Upper lobe of left lung (tissue), 6 donors: ENCODE results near the gene GMDS. TPM values are rescaled to one million over a fixed set of nuclear protein-coding genes. Genes with fewer than 3 reads are reported as not detected.

ENCODE experiments used
- ATAC-seq, 2 donors: fragments of 200-7000 bp; cut with Tn5 transposase; one replicate each; pipeline ENCODE4 v1.9.1; 2022; ENCODE audit warnings: mild to moderate bottlenecking in 2 of 2, moderate library complexity in 2 of 2; ENCODE audit not compliant: low FRiP score in 2 of 2
- DNase-seq, 2 donors: peaks; one replicate each; pipeline ENCODE4 v3.0.0-alpha.2; 2019 to 2020
- H3K27ac ChIP-seq, 4 donors: fragments of 200-600 bp; sonication (generic); one replicate each; pipeline ENCODE4 v1.5.1; 2016 to 2019
- H3K27me3 ChIP-seq, 4 donors: fragments of 200-600 bp; sonication (generic); one replicate each; pipeline ENCODE4 v1.5.1; 2017 to 2019
- H3K36me3 ChIP-seq, 4 donors: fragments of 200-600 bp; sonication (generic); one replicate each; pipeline ENCODE4 v1.5.1; 2016 to 2019
- H3K4me1 ChIP-seq, 4 donors: fragments of 200-600 bp; sonication (generic); one replicate each; pipeline ENCODE4 v1.5.1; 2018 to 2019
- H3K4me3 ChIP-seq, 4 donors: fragments of 200-600 bp; sonication (generic); one replicate each; pipeline ENCODE4 v1.5.1; 2017 to 2019; ENCODE audit warnings: mild to moderate bottlenecking in 2 of 4, moderate library complexity in 1 of 4
- H3K9me3 ChIP-seq, 4 donors: fragments of 200-600 bp; sonication (generic); one replicate each; pipeline ENCODE4 v1.5.1; 2018 to 2019
- EP300 ChIP-seq, 4 donors: sonication (generic); formaldehyde crosslinking; IDR thresholded peaks; one replicate each; pipeline ENCODE4 v1.5.1; 2017; ENCODE audit warnings: antibody characterized with exemption in 4 of 4, control low read depth in 2 of 4
- POLR2A ChIP-seq, 4 donors: fragments of 450-650 bp; IDR thresholded peaks; one replicate each; pipeline ENCODE4 v1.5.1; 2016 to 2017; ENCODE audit warnings: antibody characterized with exemption in 4 of 4, mild to moderate bottlenecking in 2 of 4
- POLR2AphosphoS5 ChIP-seq, 2 donors: sonication (generic); formaldehyde crosslinking; IDR thresholded peaks; one replicate each; pipeline ENCODE4 v1.5.1; 2017; ENCODE audit warnings: antibody characterized with exemption in 2 of 2
- WGBS, 2 donors: methylation state at CpG; one replicate each; pipeline ENCODE4 v1.1.5; 2017 to 2018; 5-methylcytosine and 5-hydroxymethylcytosine counted together
- total RNA-seq, 6 donors: library from RNA; depleted of rRNA in 4 of 6; stranded (reverse); fragments of >200 nt in 4 of 6; gene quantifications; one replicate each; pipeline versions ENCODE4 v1.1.0 to v1.2.1, GENCODE V29; 2016 to 2021
- TF ChIP-seq, protein P1 (sequence below), 6 experiments: fragments of 450-650 bp in 4 of 6; fragments of 200-600 bp in 2 of 6; sonication (generic) in 2 of 6; IDR thresholded peaks; one replicate each; pipeline ENCODE4 v1.5.1; 2016 to 2019; ENCODE audit warnings: antibody characterized with exemption in 6 of 6
- donor health status: DM: no; HTN: no; CAD: no; lungs with moderate emphysema.
- donor health status: DM: no; HTN: yes; CAD: no; lungs with severe emphysema.

The GMDS gene
- total RNA-seq, 6 donors from 2014 or later, result 7.6 to 17.8 (median 14.1) TPM

DNA sequence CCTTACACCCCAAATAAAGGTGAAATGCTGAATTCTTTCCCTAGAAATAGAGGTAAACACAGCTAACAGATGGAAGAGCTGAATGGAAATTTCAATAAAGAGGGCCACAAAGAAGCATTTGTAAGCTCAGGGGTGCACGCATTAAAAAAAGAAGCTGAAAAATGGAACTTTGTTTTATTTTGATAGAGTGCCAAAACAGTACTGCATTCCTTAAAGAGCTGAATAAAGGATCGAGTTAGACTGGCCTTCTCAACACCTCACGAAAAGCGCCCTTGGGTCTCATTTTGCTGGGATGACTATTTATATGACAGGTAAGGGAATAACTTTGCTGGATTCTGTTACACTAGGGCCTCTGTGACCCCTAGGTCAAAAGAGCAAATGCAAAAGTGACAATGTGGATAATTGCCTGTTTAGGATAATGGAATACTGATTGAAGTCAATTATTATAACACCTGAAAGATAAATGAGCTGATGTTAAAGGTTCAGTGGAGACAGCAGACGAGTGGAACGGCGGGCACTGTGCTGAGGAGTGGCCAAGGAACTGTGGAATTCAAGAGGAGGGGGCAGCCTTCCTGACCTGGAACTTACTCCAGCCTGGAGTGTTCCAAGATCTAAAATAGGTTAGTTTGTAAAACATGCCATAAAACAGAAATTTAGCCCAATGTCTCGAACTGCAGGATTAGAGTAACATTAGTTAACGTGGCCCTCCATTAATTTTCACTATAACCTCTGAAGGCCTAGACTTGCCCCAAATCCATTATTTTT is 467.3 kb downstream of the GMDS start:
- ATAC-seq (no peak), DNase-seq (no peak)
- Histone ChIP-seq H3K27me3 (no peaks in the 10 kb centered on the region), H3K4me1 (no peaks in the 10 kb centered on the region), H3K36me3 (no peaks in the 10 kb centered on the region), H3K27ac (no peak overlapping the region), H3K4me3 (no peak overlapping the region), H3K9me3 (no peaks in the 10 kb centered on the region)
- TF ChIP-seq, protein P1, sequence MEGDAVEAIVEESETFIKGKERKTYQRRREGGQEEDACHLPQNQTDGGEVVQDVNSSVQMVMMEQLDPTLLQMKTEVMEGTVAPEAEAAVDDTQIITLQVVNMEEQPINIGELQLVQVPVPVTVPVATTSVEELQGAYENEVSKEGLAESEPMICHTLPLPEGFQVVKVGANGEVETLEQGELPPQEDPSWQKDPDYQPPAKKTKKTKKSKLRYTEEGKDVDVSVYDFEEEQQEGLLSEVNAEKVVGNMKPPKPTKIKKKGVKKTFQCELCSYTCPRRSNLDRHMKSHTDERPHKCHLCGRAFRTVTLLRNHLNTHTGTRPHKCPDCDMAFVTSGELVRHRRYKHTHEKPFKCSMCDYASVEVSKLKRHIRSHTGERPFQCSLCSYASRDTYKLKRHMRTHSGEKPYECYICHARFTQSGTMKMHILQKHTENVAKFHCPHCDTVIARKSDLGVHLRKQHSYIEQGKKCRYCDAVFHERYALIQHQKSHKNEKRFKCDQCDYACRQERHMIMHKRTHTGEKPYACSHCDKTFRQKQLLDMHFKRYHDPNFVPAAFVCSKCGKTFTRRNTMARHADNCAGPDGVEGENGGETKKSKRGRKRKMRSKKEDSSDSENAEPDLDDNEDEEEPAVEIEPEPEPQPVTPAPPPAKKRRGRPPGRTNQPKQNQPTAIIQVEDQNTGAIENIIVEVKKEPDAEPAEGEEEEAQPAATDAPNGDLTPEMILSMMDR (IDR thresholded peaks at IDR 0.05), result no peak
- TF ChIP-seq POLR2AphosphoS5 (IDR thresholded peaks at IDR 0.05), result no peak
- TF ChIP-seq EP300 (IDR thresholded peaks at IDR 0.05), result no peak
- TF ChIP-seq POLR2A (IDR thresholded peaks at IDR 0.05), result no peak
- WGBS, 2 donors, result 84 to 91% methylated on average over 9 of the region's 9 CpGs

DNA sequence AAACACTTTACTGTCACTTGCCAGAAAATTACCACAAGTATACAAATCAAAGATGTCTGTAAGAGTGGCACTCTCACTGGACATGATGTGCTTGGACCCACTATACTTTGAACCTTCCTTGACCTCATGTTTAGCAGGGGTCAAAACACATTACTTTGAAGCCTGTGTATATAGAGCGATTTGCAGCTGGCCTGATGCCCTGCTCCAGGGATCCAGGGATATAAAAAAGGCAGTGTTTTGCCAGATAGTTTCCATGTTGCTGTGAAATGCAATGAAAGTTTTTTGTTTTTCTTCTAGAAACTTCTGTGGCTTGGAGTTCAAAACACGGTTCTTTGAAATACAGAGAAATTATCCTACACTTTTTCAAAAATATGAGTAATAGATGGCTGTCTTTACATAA is 470.0 kb downstream of the GMDS start:
- no peak overlapping the region for H3K4me3 ChIP-seq
- DNase-seq (no peak), ATAC-seq (no peak)
- no peaks in the 10 kb centered on the region for H3K36me3 ChIP-seq
- 80 to 87% methylated on average over 2 of the region's 2 CpGs for WGBS, 2 donors
- no peaks in the 10 kb centered on the region for H3K27me3 ChIP-seq
- TF ChIP-seq EP300 (IDR thresholded peaks at IDR 0.05) (no peak), POLR2AphosphoS5 (IDR thresholded peaks at IDR 0.05) (no peak), POLR2A (IDR thresholded peaks at IDR 0.05) (no peak)
- TF ChIP-seq, protein P1 (IDR thresholded peaks at IDR 0.05), result no peak
- H3K9me3 ChIP-seq, result no peaks in the 10 kb centered on the region
- H3K4me1 ChIP-seq, result no peaks in the 10 kb centered on the region
- no peak overlapping the region for H3K27ac ChIP-seq

DNA sequence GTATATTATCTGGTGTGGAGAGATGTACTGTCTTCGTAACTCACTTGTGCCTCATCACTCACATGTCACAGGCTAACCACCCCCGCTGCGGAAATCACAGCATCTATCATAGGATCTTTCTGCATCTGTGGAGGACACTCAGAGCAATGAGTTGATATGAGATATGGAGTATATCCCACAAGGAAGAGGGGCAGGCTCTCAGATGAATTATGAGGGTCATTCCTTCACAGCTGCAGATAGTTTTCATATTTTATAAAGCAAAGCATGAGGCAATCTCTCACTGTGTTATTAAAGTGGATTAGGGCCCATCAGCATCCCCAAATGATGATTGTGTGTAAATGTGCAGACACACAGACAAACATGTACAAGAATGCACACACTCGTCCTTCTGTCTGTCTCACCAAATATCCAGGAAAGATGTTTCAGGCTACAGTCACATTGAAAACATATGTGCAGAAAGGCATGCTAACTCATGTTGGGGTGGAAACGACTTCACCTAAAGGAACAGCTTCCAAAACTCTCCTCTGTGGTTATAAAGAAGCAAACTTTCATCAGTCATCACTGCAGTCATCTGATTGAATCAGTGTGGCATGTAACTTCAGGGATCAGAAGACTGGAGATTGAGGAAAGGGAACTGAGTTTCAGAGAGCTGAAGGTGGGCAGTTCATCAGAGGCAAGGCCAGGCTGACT is 471.0 kb downstream of the GMDS start:
- no peaks in the 10 kb centered on the region for H3K4me1 ChIP-seq
- no peaks in the 10 kb centered on the region for H3K36me3 ChIP-seq
- DNase-seq, result no peak
- no peak overlapping the region for H3K27ac ChIP-seq
- 79 to 89% methylated on average over 5 of the region's 5 CpGs for WGBS, 2 donors
- ATAC-seq, result no peak
- TF ChIP-seq POLR2AphosphoS5 (IDR thresholded peaks at IDR 0.05), result no peak
- TF ChIP-seq, protein P1 (IDR thresholded peaks at IDR 0.05), result no peak
- TF ChIP-seq EP300 (IDR thresholded peaks at IDR 0.05), result no peak
- no peak for TF ChIP-seq POLR2A (IDR thresholded peaks at IDR 0.05)
- H3K4me3 ChIP-seq, result no peak overlapping the region
- H3K9me3 ChIP-seq, result no peaks in the 10 kb centered on the region
- H3K27me3 ChIP-seq, result no peaks in the 10 kb centered on the region

DNA sequence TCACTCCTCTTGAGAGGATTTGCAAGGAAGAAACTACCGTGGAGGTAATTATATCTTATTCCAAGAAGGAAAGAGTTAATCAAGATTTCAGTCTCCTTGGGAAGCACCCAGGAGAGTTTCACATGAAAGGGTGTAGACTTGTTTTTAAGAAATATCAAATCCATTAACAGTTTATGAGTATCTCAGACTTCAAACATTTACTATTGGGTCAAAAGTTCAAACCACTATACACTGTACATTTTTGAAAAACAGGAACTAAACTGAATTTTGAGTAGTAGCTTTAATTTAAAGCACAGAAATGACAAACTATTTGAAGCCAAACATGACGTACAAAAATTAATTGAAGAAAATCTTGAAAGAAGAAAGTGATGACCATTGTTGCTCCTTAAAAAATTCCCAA is 471.7 kb downstream of the GMDS start:
- Histone ChIP-seq H3K27me3 (no peaks in the 10 kb centered on the region), H3K9me3 (no peaks in the 10 kb centered on the region), H3K27ac (no peak overlapping the region), H3K36me3 (no peaks in the 10 kb centered on the region), H3K4me1 (no peaks in the 10 kb centered on the region), H3K4me3 (no peak overlapping the region)
- 73 to 82% methylated on average over 2 of the region's 2 CpGs for WGBS, 2 donors
- TF ChIP-seq POLR2AphosphoS5 (IDR thresholded peaks at IDR 0.05), result no peak
- no peak for TF ChIP-seq EP300 (IDR thresholded peaks at IDR 0.05)
- TF ChIP-seq, protein P1 (IDR thresholded peaks at IDR 0.05), result no peak
- TF ChIP-seq POLR2A (IDR thresholded peaks at IDR 0.05), result no peak
- DNase-seq (no peak), ATAC-seq (no peak)
